GM12878 (cell line): ENCODE measurements around the gene FCAMR. TPM values are rescaled to one million over a fixed set of nuclear protein-coding genes. Genes with fewer than 3 reads are reported as not detected.

ENCODE experiments used
- ATF2 ChIP-seq: IDR thresholded peaks from 2 replicates; pipeline ENCODE4 v1.6.1; 2012; ENCODE audit warnings: low read length, inconsistent platforms
- E4F1 ChIP-seq: fragments of 450-650 bp; IDR thresholded peaks from 2 replicates; pipeline ENCODE4 v1.6.1; 2018; ENCODE audit warnings: borderline replicate concordance, mild to moderate bottlenecking; ENCODE audit not compliant: partially characterized antibody
- HCFC1 ChIP-seq: fragments of 150-350 bp; IDR thresholded peaks from 2 replicates; pipeline ENCODE4 v1.6.1; 2014; ENCODE audit warnings: low read length
- IKZF2 ChIP-seq, 2 experiments: fragments of 450-650 bp; IDR thresholded peaks; 2 replicates each; pipeline ENCODE4 v1.6.1; 2017; ENCODE audit warnings: mild to moderate bottlenecking in 2 of 2, moderate library complexity in 2 of 2
- NR2C1 ChIP-seq: fragments of 450-650 bp; IDR thresholded peaks from 2 replicates; pipeline ENCODE4 v1.6.1; 2017; ENCODE audit warnings: antibody characterized with exemption, mild to moderate bottlenecking, moderate library complexity
- RCOR1 ChIP-seq: conservative IDR thresholded peaks from 2 replicates; pipeline ENCODE4 v1.6.1; 2012; ENCODE audit warnings: low read depth, low read length, improper control_type of control experiment
- REST ChIP-seq: IDR thresholded peaks from 2 replicates; pipeline ENCODE4 v1.6.1; 2012; ENCODE audit warnings: mild to moderate bottlenecking, low read depth, low read length
- SIX5 ChIP-seq: IDR thresholded peaks from 2 replicates; pipeline ENCODE4 v1.6.1; 2011; ENCODE audit warnings: mild to moderate bottlenecking, low read depth, low read length, moderate library complexity; ENCODE audit not compliant: severe bottlenecking
- SKIL ChIP-seq: fragments of 450-650 bp; IDR thresholded peaks from 2 replicates; pipeline ENCODE4 v1.6.1; 2017; ENCODE audit warnings: mild to moderate bottlenecking, low read depth, inconsistent platforms; ENCODE audit not compliant: poor library complexity, severe bottlenecking
- SMAD1 ChIP-seq: fragments of 450-650 bp; IDR thresholded peaks from 2 replicates; pipeline ENCODE4 v1.6.1; 2018; ENCODE audit warnings: mild to moderate bottlenecking, low read depth; ENCODE audit not compliant: partially characterized antibody
- SRF ChIP-seq, 2 experiments: IDR thresholded peaks; 2 replicates each; pipeline ENCODE4 v1.6.1; 2011; ENCODE audit warnings: low read depth in 2 of 2, low read length in 2 of 2, mild to moderate bottlenecking in 1 of 2, moderate library complexity in 1 of 2
- ZNF207 ChIP-seq: fragments of 450-650 bp; IDR thresholded peaks from 2 replicates; pipeline ENCODE4 v1.6.1; 2014; ENCODE audit warnings: antibody characterized with exemption, mild to moderate bottlenecking, borderline replicate concordance
- ZNF24 ChIP-seq: fragments of 450-650 bp; IDR thresholded peaks from 2 replicates; pipeline ENCODE4 v1.6.1; 2017; ENCODE audit warnings: antibody characterized with exemption, mild to moderate bottlenecking
- ZNF687 ChIP-seq: fragments of 450-650 bp; IDR thresholded peaks from 2 replicates; pipeline ENCODE4 v1.6.1; 2017; ENCODE audit warnings: mild to moderate bottlenecking, moderate library complexity
- polyA plus RNA-seq, 11 experiments: library from polyadenylated mRNA; depleted of rRNA in 4 of 11; unstranded in 6 of 11; stranded (reverse) in 5 of 11; fragments of >200 nt; fragmentation: Nextera tagmentation in 4 of 11; fragmentation: Illumina TruSeq in 1 of 11; extraction: Ambion mirVana in 4 of 11; extraction: Trizol in 1 of 11; gene quantifications; 1 replicate in 1 of 11; 2 replicates in 10 of 11; pipeline versions ENCODE4 v1.2.1 to v1.2.3, GENCODE V29; 2011 to 2016; ENCODE audit warnings: inconsistent platforms in 2 of 11, missing spikeins in 2 of 11, low read depth in 1 of 11
- total RNA-seq, 4 experiments: library from RNA; depleted of rRNA in 3 of 4; stranded (reverse); fragments of >200 nt in 3 of 4; fragmentation: Illumina TruSeq in 1 of 4; extraction: Trizol in 1 of 4; gene quantifications; 2 replicates each; pipeline versions ENCODE4 v1.2.1 to v1.2.3, GENCODE V29; 2013 to 2021

Gene FCAMR
- total and polyA plus RNA-seq, 10 of the 15 experiments (the other 5 are each of a cell fraction or from before 2014, with no cell fraction given) = 0.04 to 0.15 (median 0.06) TPM; not detected in 3

- TF ChIP-seq REST = no peak
- no peak for TF ChIP-seq SRF (IDR thresholded peaks at IDR 0.05; ENCODE audit: low read depth in 2 of 2, low read length in 2 of 2)
- TF ChIP-seq SMAD1 = peak; percentile 24
- TF ChIP-seq ZNF24 = 0 out of 2 replicates have a peak, but pooled peaks have one; percentile 22
- no peak for TF ChIP-seq NR2C1
- TF ChIP-seq HCFC1 = 0 out of 2 replicates have a peak, but pooled peaks have one; percentile 18
- TF ChIP-seq ZNF207 = peak; percentile 17; the same call in 1 of the 2 replicates
- TF ChIP-seq SKIL = peak; percentile 75
- peak; percentile 96 for TF ChIP-seq ZNF687
- no peak for TF ChIP-seq ATF2
- TF ChIP-seq SIX5 = no peak
- no peak for TF ChIP-seq RCOR1
- TF ChIP-seq IKZF2 (IDR thresholded peaks at IDR 0.05) = peak; percentile 83 to 87
- no peak for TF ChIP-seq E4F1
Observed at GRCh38 chr1:206923009-206923960, 47.0 kb downstream of the FCAMR start (continued).
